ENCODE measurements around the gene HOXD1.

The HOXD1 gene

GRCh38 chr2:176237456-176237855, 49.0 kb downstream of the HOXD1 start:
- no peak for DNase-seq (ENCODE audit: low read depth)
- no peak for TF ChIP-seq CTCF (conservative IDR thresholded peaks at IDR 0.05; ENCODE audit: low read length)
- no peak overlapping the region for H3K4me3 ChIP-seq (ENCODE audit: low read length)

DNA sequence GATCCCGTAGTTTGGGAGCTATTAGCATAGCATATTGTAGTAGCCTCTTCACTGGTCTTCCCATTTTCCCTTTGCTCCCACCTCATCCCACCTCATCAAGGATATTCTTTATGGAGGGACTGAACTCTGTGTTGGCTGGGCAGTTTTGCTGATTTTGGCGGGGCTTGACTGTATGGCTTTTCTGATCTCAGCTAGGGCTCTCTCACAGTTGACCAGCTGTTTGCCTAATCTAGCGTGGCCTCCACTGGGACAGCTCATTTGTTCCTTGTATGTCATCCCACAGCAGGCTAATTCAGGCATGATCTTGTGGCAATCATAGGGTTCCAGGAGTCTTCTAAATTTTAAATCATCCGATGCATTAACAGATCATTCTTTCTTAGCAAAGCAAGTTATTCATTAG, 50.6 kb downstream of the HOXD1 start:
- no peak overlapping the region for H3K4me3 ChIP-seq (ENCODE audit: low read length)
- DNase-seq (ENCODE audit: low read depth) = no peak
- no peak for TF ChIP-seq CTCF (conservative IDR thresholded peaks at IDR 0.05; ENCODE audit: low read length)

GRCh38 chr2:176240301-176240700, 51.8 kb downstream of the HOXD1 start:
- DNase-seq (ENCODE audit: low read depth) = no peak
- TF ChIP-seq CTCF (conservative IDR thresholded peaks at IDR 0.05; ENCODE audit: low read length) = no peak
- no peak overlapping the region for H3K4me3 ChIP-seq (ENCODE audit: low read length)

Measured in AG10803 (cell line).